BJ (cell line): ENCODE measurements around the gene WAPL. TPM values are rescaled to one million over a fixed set of nuclear protein-coding genes. Genes with fewer than 3 reads are reported as not detected.
"Not testable (repeated sequence)": the region's sequence is repeated elsewhere in the genome, so short reads cannot be mapped to it uniquely, and the experiment has no call there.

ENCODE experiments used
- CTCF ChIA-PET: fragments of 350-600 bp; formaldehyde crosslinking; extraction: SDS; loops from one replicate; lab custom pipeline; 2021; ENCODE audit warnings: antibody characterized with exemption, inconsistent platforms; lab: Yijun Ruan, JAX
- POLR2A ChIA-PET: fragments of 300-600 bp; sonication (Branson Sonifier 250); formaldehyde crosslinking; extraction: SDS; loops from one replicate; lab custom pipeline; 2021; ENCODE audit warnings: antibody characterized with exemption; lab: Charles Lee
- DNase-seq: peaks from one replicate; pipeline ENCODE4 v3.0.0-alpha.2; 2011; ENCODE audit warnings: low read depth
- H3K27me3 ChIP-seq: 2 replicates; pipeline ENCODE4 v1.6.0; 2011; ENCODE audit warnings: low read length; ENCODE audit not compliant: control insufficient read depth, insufficient read depth
- H3K36me3 ChIP-seq: 2 replicates; pipeline ENCODE4 v1.5.1; 2011; ENCODE audit warnings: low read length; ENCODE audit not compliant: control insufficient read depth, insufficient read depth
- H3K4me3 ChIP-seq: 2 replicates; pipeline ENCODE4 v1.5.1; 2011; ENCODE audit warnings: low read depth, mild to moderate bottlenecking, control low read depth, low read length
- CTCF ChIP-seq: IDR thresholded peaks from 2 replicates; pipeline ENCODE4 v1.5.1; 2011; ENCODE audit warnings: low read depth, mild to moderate bottlenecking, control low read depth, inconsistent platforms, low read length, moderate library complexity; ENCODE audit not compliant: insufficient read depth
- polyA plus RNA-seq: library from polyadenylated mRNA; depleted of rRNA; stranded (reverse); fragments of >200 nt; gene quantifications from 2 replicates; pipeline ENCODE4 v1.2.3, GENCODE V29; 2011

WAPL gene
- polyA plus RNA-seq, 1 experiment: 8.8 TPM

- Histone ChIP-seq H3K36me3 (no peaks in the 10 kb centered on the region), H3K27me3 (no peaks in the 10 kb centered on the region), H3K4me3 (no peak overlapping the region)
- ChIA-PET CTCF (no interaction called here), POLR2A (no interaction called here)
- TF ChIP-seq CTCF: no peak
- no peak for DNase-seq
Observed at GRCh38 chr10:86533328-86533727, 11.7 kb upstream of the WAPL start.

- not testable (repeated sequence) for H3K27me3 ChIP-seq
Observed at GRCh38 chr10:86528736-86529135, 7.1 kb upstream of the WAPL start.

DNA sequence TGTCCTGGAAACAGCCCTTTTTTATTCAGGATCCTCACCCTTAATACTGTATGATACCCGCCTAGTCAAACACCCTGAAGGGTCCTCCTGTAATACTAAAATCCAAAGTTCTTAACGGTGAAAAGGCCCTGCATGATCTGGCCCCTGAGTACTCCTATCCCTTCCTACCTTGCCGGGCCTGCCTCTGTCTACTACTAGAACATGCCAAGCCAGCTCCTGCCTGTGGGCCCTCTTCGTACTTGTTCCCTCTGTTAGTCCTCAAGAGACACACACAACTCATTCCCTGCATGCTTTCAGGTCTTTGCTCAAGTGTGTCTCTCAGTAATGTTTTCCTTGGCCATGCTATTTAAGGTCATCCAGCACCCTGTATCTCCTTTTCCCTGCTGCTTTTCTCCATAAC, 5.0 kb upstream of the WAPL start:
- Histone ChIP-seq H3K4me3 (no peak overlapping the region), H3K36me3 (no peaks in the 10 kb centered on the region), H3K27me3 (no peaks in the 10 kb centered on the region)
- DNase-seq: no peak
- CTCF ChIA-PET: no interaction called here
- no peak for TF ChIP-seq CTCF
- POLR2A ChIA-PET: no interaction called here

More at GRCh38 chr10:86528736-86529135, 7.1 kb upstream of the WAPL start:
- DNase-seq, H3K36me3 ChIP-seq, POLR2A ChIA-PET, H3K4me3 ChIP-seq: not testable (repeated sequence)
- CTCF ChIA-PET: interaction anchor here (1.0 kb wide), 1 partner anchor 128 kb away, joined by 6 read pairs; no protein-coding TSS in a partner anchor

- DNase-seq, H3K27me3 ChIP-seq, POLR2A ChIA-PET, H3K4me3 ChIP-seq, H3K36me3 ChIP-seq: not testable (repeated sequence)
- CTCF ChIA-PET: interaction anchor here (3.7 kb wide), 1 partner anchor 9 kb away, joined by 15 read pairs; no protein-coding TSS in a partner anchor
Observed at GRCh38 chr10:86525713-86526112, 4.1 kb upstream of the WAPL start.

DNA sequence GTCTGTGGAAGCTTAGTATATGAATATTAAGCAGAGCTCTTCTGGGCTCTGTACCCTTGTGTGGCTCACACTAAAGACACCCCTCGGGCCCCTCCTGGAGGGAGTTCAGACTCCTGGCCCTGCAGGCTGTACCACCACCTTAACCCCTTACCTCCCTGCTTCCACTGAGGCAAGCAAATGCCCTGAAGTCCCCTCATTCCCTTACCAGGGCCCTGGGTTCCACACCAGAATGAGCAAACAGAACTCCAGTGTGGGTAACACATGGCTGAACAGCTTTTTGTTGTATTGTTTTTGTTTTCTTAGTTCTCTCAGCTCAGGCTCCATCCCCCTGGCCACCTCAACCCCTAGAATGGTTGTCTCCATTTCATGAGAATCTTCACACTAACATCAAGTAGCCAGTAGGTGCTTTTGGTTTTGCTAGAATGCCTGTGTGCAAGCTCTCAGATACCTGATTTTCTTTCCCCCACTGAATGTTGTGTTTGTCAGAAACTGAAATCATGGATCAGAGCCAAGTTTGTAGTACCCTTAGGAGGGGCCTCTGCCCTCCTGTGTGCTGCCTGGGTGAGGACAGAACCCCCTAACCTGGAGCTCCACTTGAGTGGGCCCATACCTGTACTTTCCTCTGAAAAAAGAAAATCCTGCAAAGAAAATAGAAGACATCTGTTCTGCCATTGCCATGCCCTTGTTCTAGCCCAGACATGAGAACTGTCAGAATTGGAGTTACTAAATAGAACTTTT, 2.8 kb upstream of the WAPL start:
- ChIA-PET CTCF (interaction anchor here (3.7 kb wide), 1 partner anchor 10 kb away, joined by 15 read pairs; no protein-coding TSS in a partner anchor), POLR2A (no interaction called here)
- H3K27me3 ChIP-seq: no peaks in the 10 kb centered on the region
- no peak overlapping the region for H3K4me3 ChIP-seq
- no peaks in the 10 kb centered on the region for H3K36me3 ChIP-seq
- DNase-seq: no peak
- no peak for TF ChIP-seq CTCF

DNA sequence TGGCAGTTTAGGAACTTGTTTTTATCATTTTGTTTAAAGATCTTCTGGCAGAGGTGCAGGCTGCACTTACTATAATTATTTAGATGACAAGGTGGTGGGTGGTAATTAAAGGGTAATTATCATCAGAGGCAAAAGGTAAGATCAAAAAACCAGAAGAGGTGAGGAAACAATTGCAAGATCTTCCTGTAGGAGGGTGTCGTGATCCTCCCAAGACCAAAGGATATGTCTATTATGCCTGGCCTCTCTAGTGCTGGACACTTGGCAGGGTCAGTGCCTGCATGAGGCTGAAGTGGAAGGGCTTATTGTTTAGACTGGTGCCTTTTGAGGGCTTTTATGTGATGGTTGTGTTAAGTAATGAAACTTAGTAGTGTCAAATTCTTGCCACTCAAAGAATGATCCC, 1.8 kb upstream of the WAPL start:
- CTCF ChIA-PET: interaction anchor here (3.7 kb wide), 1 partner anchor 11 kb away, joined by 15 read pairs; no protein-coding TSS in a partner anchor
- Histone ChIP-seq H3K36me3 (no peaks in the 10 kb centered on the region), H3K4me3 (no peak overlapping the region), H3K27me3 (no peaks in the 10 kb centered on the region)
- no peak for DNase-seq
- TF ChIP-seq CTCF: peak; percentile 40; the same call in 1 of the 2 replicates
- POLR2A ChIA-PET: no interaction called here
